ENCODE results near the gene RHEBL1.
A peak's percentile ranks its signal among the peaks of the same experiment; 100 is the strongest.

RHEBL1 gene

DNA sequence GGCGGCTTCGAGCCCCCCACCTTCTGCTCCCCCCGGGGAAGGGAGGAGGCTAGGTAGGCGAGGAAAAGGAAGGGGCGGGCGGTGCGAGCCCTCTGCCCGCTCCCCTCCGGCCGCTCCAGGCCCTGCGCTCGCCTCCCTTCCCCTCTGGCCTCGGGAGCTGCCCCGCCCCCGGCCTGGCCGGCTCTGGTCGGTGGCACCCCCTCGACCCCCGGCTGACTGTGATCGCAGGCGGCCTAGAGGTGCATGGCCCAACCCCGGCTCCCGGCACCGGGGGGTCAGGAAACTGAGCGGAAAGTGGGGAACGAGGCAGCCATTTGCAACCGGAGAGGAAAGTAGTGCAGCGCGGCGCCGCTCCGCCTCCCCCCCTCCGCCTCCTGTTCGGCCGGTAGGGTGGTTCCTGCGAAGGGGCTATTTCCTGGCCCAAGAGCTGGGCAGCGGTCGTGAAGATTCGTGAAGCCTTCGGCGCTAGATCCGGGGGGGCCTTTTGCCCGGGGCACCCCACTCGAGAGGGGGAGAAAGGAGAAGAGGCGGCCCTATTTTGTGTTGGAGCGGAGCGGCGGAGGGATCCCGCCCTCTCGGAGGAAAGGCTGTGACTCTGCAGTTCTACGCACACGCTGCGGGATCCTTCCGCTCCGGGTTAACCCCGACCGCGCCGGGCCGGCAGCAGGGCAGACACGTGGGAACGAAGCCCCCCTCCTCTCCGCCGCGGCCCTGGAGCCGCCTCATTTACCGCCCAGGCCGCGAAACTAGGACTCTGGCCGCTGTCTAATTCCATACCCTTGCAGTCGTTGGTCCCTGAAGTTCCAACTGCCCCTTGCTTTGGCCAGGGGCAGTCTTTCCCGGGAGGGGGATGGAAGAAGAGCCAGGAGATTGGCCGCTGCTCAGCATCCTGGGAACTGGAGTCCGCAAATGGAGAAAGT, 9.3 kb downstream of the RHEBL1 start, which contains the start of gene KMT2D:
TSS of gene KMT2D (minus strand) at position 558 of the 920 bp plus-strand sequence. CDS start 5,470 bp downstream, outside the sequence.
- no peaks in the 10 kb centered on the region for H3K9me3 ChIP-seq (replicated peaks in 1 of 2; ENCODE audit: control insufficient read depth in 2 of 2, insufficient read depth in 1 of 2, low read depth in 1 of 2, low read length in 2 of 2)
- H2BK15ac ChIP-seq (ENCODE audit: low read length): peak within 1 kb of the TSS; percentile 86
- H3K27me3 ChIP-seq (ENCODE audit: control insufficient read depth in 3 of 3, insufficient read depth in 3 of 3, low read depth in 1 of 3, low read length in 3 of 3): no peaks in the 10 kb centered on the region
- peak within 1 kb of the TSS; percentile 91 for H3K27ac ChIP-seq (replicated peaks; ENCODE audit: low read length)
- peak within 1 kb of the TSS; percentile 97 for H2BK5ac ChIP-seq (ENCODE audit: low read length)
- H3K18ac ChIP-seq (ENCODE audit: low read length): peak within 1 kb of the TSS; percentile 99
- H3K4me2 ChIP-seq (ENCODE audit: insufficient read depth, low read length, poor library complexity, severe bottlenecking): peak within 1 kb of the TSS; percentile 95
- no peak within 1 kb of the TSS for H3K4ac ChIP-seq (ENCODE audit: low read length)
- H3K9ac ChIP-seq (ENCODE audit: low read depth, low read length, poor library complexity): peak within 1 kb of the TSS; percentile 94
- peak; percentile 96 for DNase-seq (ENCODE audit: low spot score)
- H3K4me3 ChIP-seq (ENCODE audit: low read length in 2 of 2): peak within 1 kb of the TSS; percentile 80 to 98
- no CpG with 5 or more reads among the region's 74 CpGs for WGBS, 2 donors (ENCODE audit: extremely low coverage in 2 of 2, insufficient read length in 2 of 2, insufficient replicate concordance in 1 of 2)
- H3K36me3 ChIP-seq (replicated peaks in 1 of 2; ENCODE audit: control insufficient read depth in 2 of 2, insufficient read depth in 2 of 2, low read length in 2 of 2): peaks cover 2 to 28% of the 10 kb centered on the region in 2 donors
- H2BK12ac ChIP-seq (ENCODE audit: low read length): no peak within 1 kb of the TSS
- H3K79me1 ChIP-seq (ENCODE audit: low read depth, low read length): peaks cover 12% of the 10 kb centered on the region
- H2AFZ ChIP-seq (ENCODE audit: low read length): peak within 1 kb of the TSS; percentile 99
- no peak within 1 kb of the TSS for H2BK120ac ChIP-seq (ENCODE audit: low read depth, low read length)
- H2AK5ac ChIP-seq (ENCODE audit: low read depth, low read length): peak within 1 kb of the TSS; percentile 38
- peak within 1 kb of the TSS; percentile 65 for H4K91ac ChIP-seq (ENCODE audit: low read depth, low read length, poor library complexity)
- H4K8ac ChIP-seq (ENCODE audit: low read depth, low read length): no peak within 1 kb of the TSS
- peak within 1 kb of the TSS; percentile 61 for H3K14ac ChIP-seq (ENCODE audit: low read length)
- peaks cover 26 to 32% of the 10 kb centered on the region in 2 donors for H3K4me1 ChIP-seq (ENCODE audit: control insufficient read depth in 2 of 2, insufficient read depth in 1 of 2, low read depth in 1 of 2, low read length in 2 of 2)
- H3K23ac ChIP-seq (ENCODE audit: low read depth, low read length, poor library complexity): peak within 1 kb of the TSS; percentile 86

DNA sequence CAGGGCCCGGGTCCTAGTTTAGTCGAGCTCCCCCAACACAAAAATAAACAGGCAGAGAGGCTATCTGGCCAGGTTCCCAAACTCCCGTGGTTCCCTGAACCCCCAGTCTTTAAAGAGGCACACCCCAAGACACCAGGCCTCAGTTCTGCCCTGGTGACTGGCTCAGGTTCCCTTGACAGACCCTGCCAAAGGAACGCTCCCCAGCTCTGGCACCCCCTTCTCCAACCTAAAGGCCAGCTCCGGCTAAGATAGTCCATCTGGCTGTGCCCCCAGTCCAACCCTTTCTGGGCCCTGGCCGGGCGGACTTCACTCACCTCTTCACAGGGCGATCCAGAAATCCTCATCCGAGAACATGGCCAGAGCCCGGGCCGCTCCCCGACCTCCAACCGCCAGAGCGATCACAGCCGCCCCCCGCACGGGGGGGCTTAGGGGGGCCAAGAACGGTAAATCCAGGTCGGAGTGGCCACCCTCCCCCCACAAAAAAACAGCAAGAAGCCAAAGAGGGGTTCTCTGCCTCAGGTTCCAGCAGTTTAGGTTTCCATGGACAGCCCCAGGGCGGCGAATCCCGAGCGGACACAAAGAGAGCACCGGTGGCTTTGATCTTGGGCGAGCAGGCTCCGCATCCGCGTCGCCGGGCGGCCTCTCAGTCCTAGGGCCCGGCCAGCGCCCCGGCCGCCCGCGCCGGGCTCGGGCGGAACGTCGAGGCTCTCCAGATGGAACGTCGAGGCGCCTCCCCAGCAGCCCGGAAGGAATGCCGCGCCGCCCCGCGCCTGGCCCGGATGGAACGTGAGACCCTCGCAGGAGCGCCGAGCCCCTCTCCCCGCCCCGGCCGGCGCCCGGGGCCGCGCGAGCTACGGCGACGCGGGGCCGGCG, 10.2 kb downstream of the RHEBL1 start:
- Histone ChIP-seq H3K9me3 (replicated peaks in 1 of 2; ENCODE audit: control insufficient read depth in 2 of 2, insufficient read depth in 1 of 2, low read depth in 1 of 2, low read length in 2 of 2) (no peaks in the 10 kb centered on the region), H3K79me1 (ENCODE audit: low read depth, low read length) (peaks cover 17% of the 10 kb centered on the region), H2AFZ (ENCODE audit: low read length) (peak overlapping the region; percentile 99), H2BK5ac (ENCODE audit: low read length) (peak overlapping the region; percentile 97), H3K4me2 (ENCODE audit: insufficient read depth, low read length, poor library complexity, severe bottlenecking) (peak overlapping the region; percentile 95), H3K23ac (ENCODE audit: low read depth, low read length, poor library complexity) (peak overlapping the region; percentile 86), H2BK12ac (ENCODE audit: low read length) (no peak overlapping the region), H3K27me3 (ENCODE audit: control insufficient read depth in 3 of 3, insufficient read depth in 3 of 3, low read depth in 1 of 3, low read length in 3 of 3) (no peaks in the 10 kb centered on the region), H3K4me1 (ENCODE audit: control insufficient read depth in 2 of 2, insufficient read depth in 1 of 2, low read depth in 1 of 2, low read length in 2 of 2) (peaks cover 26 to 32% of the 10 kb centered on the region in 2 donors), H2AK5ac (ENCODE audit: low read depth, low read length) (peak overlapping the region; percentile 38), H3K14ac (ENCODE audit: low read length) (peak overlapping the region; percentile 61), H3K9ac (ENCODE audit: low read depth, low read length, poor library complexity) (peak overlapping the region; percentile 94), H2BK120ac (ENCODE audit: low read depth, low read length) (no peak overlapping the region), H2BK15ac (ENCODE audit: low read length) (no peak overlapping the region), H4K8ac (ENCODE audit: low read depth, low read length) (no peak overlapping the region), H3K36me3 (replicated peaks in 1 of 2; ENCODE audit: control insufficient read depth in 2 of 2, insufficient read depth in 2 of 2, low read length in 2 of 2) (peaks cover 10 to 34% of the 10 kb centered on the region in 2 donors), H3K4ac (ENCODE audit: low read length) (no peak overlapping the region), H3K18ac (ENCODE audit: low read length) (peak overlapping the region; percentile 99), H4K91ac (ENCODE audit: low read depth, low read length, poor library complexity) (no peak overlapping the region), H3K4me3 (ENCODE audit: low read length in 2 of 2) (peak overlapping the region; percentile 80 to 98), H3K27ac (replicated peaks; ENCODE audit: low read length) (peak overlapping the region; percentile 91)
- DNase-seq (ENCODE audit: low spot score): no peak
- WGBS, 2 donors (ENCODE audit: extremely low coverage in 2 of 2, insufficient read length in 2 of 2, insufficient replicate concordance in 1 of 2): no CpG with 5 or more reads among the region's 70 CpGs

DNA sequence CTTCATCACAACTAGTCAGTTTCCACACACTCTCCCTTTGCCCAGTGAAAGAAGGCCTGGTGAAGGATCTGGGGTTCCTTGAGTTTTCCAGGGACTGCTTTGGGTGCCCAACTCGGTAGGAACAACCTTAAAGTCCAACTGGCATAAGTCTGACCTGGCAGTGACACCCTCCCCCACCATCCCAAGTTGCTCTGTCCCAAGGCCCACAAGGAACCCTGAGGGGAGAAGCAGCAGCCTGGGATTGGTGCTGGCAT, 10.8 kb downstream of the RHEBL1 start:
- H2AK5ac ChIP-seq (ENCODE audit: low read depth, low read length): peak overlapping the region; percentile 38
- no peak overlapping the region for H3K14ac ChIP-seq (ENCODE audit: low read length)
- H4K8ac ChIP-seq (ENCODE audit: low read depth, low read length): no peak overlapping the region
- H2BK5ac ChIP-seq (ENCODE audit: low read length): no peak overlapping the region
- H3K9ac ChIP-seq (ENCODE audit: low read depth, low read length, poor library complexity): peak overlapping the region; percentile 81
- peaks cover 17% of the 10 kb centered on the region for H3K79me1 ChIP-seq (ENCODE audit: low read depth, low read length)
- H3K9me3 ChIP-seq (replicated peaks in 1 of 2; ENCODE audit: control insufficient read depth in 2 of 2, insufficient read depth in 1 of 2, low read depth in 1 of 2, low read length in 2 of 2): no peaks in the 10 kb centered on the region
- H3K18ac ChIP-seq (ENCODE audit: low read length): no peak overlapping the region
- peak overlapping the region; percentile 80 to 98 for H3K4me3 ChIP-seq (ENCODE audit: low read length in 2 of 2)
- peak overlapping the region; percentile 95 for H3K4me2 ChIP-seq (ENCODE audit: insufficient read depth, low read length, poor library complexity, severe bottlenecking)
- no peak overlapping the region for H2BK15ac ChIP-seq (ENCODE audit: low read length)
- H2AFZ ChIP-seq (ENCODE audit: low read length): no peak overlapping the region
- DNase-seq (ENCODE audit: low spot score): no peak
- peaks cover 26 to 32% of the 10 kb centered on the region in 2 donors for H3K4me1 ChIP-seq (ENCODE audit: control insufficient read depth in 2 of 2, insufficient read depth in 1 of 2, low read depth in 1 of 2, low read length in 2 of 2)
- H4K91ac ChIP-seq (ENCODE audit: low read depth, low read length, poor library complexity): no peak overlapping the region
- H3K27ac ChIP-seq (replicated peaks; ENCODE audit: low read length): no peak overlapping the region
- H2BK12ac ChIP-seq (ENCODE audit: low read length): no peak overlapping the region
- peaks cover 16 to 40% of the 10 kb centered on the region in 2 donors for H3K36me3 ChIP-seq (replicated peaks in 1 of 2; ENCODE audit: control insufficient read depth in 2 of 2, insufficient read depth in 2 of 2, low read length in 2 of 2)
- H3K23ac ChIP-seq (ENCODE audit: low read depth, low read length, poor library complexity): no peak overlapping the region
- no peaks in the 10 kb centered on the region for H3K27me3 ChIP-seq (ENCODE audit: control insufficient read depth in 3 of 3, insufficient read depth in 3 of 3, low read depth in 1 of 3, low read length in 3 of 3)
- H3K4ac ChIP-seq (ENCODE audit: low read length): no peak overlapping the region
- WGBS, 2 donors (ENCODE audit: extremely low coverage in 2 of 2, insufficient read length in 2 of 2, insufficient replicate concordance in 1 of 2): no CpG with 5 or more reads among the region's 1 CpG
- H2BK120ac ChIP-seq (ENCODE audit: low read depth, low read length): no peak overlapping the region
